ENCODE results near the gene RASAL1. TPM values are rescaled to one million over a fixed set of nuclear protein-coding genes. Genes with fewer than 3 reads are reported as not detected.

RASAL1 gene
- total and polyA plus RNA-seq, 10 donors = 0.13 to 1.7 (median 0.62) TPM; not detected in 2

DNA sequence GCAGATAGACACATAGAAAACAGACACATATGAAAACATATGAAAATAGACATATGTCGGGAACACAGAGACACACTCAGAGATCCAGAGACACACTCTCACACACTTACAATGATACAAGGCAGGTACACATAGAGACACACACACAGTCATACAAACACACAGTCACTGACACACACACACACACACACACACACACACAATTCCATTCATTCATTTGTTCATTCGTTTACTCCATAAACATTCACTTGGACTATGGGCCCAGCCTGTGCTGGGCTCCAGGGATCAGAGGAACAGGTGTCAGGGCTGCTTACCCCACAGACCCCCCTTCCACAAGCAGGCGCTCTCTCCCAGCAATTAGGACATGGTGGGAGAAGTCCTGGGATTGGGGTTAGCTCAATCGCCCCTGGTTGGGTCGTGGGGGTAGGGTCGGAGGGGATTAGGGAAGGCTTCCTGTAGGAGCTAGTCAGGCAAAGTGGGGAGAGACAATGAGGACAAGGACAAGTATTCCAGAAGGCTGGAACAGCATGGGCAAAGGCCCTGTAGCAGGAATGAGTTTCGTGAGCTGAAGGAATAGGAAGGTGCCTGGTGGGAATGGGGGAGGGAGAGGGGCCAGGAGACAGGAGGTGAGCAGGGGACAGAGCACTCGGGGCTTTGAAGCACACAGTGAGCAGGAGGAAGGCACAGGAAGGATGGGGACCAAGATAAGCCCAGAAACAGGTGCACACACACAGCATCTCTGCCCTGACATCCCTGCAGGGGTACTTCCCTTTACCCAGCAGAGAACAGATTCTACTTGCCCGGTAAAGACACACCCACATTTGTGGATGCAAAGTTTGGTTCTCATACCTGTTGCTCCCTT is 6.5 kb downstream of the RASAL1 start:
- Histone ChIP-seq H3K36me3 (no peaks in the 10 kb centered on the region), H3K27ac (no peak overlapping the region), H3K4me1 (peaks cover 0 to 19% (median 11%) of the 10 kb centered on the region in 6 donors), H3K9me3 (no peaks in the 10 kb centered on the region), H3K27me3 (replicated peaks in 1 of 7) (peaks cover 0 to 9% (median 0%) of the 10 kb centered on the region in 7 donors), H3K4me3 (no peak overlapping the region)
- intact Hi-C loops (cut with DNase I; ENCODE audit: low total_unique reads) = no loop called here
- DNase-seq = peak; percentile 51
- 53 to 64% (median 58%) methylated on average over 9 of the region's 9 CpGs for WGBS, 5 donors
- TF ChIP-seq POLR2AphosphoS5 (IDR thresholded peaks at IDR 0.05) (no peak), POLR2A (IDR thresholded peaks at IDR 0.05) (no peak)
- TF ChIP-seq, protein P1, sequence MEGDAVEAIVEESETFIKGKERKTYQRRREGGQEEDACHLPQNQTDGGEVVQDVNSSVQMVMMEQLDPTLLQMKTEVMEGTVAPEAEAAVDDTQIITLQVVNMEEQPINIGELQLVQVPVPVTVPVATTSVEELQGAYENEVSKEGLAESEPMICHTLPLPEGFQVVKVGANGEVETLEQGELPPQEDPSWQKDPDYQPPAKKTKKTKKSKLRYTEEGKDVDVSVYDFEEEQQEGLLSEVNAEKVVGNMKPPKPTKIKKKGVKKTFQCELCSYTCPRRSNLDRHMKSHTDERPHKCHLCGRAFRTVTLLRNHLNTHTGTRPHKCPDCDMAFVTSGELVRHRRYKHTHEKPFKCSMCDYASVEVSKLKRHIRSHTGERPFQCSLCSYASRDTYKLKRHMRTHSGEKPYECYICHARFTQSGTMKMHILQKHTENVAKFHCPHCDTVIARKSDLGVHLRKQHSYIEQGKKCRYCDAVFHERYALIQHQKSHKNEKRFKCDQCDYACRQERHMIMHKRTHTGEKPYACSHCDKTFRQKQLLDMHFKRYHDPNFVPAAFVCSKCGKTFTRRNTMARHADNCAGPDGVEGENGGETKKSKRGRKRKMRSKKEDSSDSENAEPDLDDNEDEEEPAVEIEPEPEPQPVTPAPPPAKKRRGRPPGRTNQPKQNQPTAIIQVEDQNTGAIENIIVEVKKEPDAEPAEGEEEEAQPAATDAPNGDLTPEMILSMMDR (IDR thresholded peaks at IDR 0.05 in 8 of 11, conservative IDR thresholded peaks at IDR 0.05 in 3 of 11) = no peak

GRCh38 chr12:113127791-113128199 is 7.8 kb downstream of the RASAL1 start:
- H3K36me3 ChIP-seq = no peaks in the 10 kb centered on the region
- no peak for TF ChIP-seq POLR2A (IDR thresholded peaks at IDR 0.05)
- TF ChIP-seq, protein P1 (IDR thresholded peaks at IDR 0.05 in 8 of 11, conservative IDR thresholded peaks at IDR 0.05 in 3 of 11) = no peak
- TF ChIP-seq POLR2AphosphoS5 (IDR thresholded peaks at IDR 0.05) = no peak
- H3K4me3 ChIP-seq = no peak overlapping the region
- DNase-seq = peak; percentile 56
- no peak overlapping the region for H3K27ac ChIP-seq
- H3K4me1 ChIP-seq = peaks cover 0 to 19% (median 11%) of the 10 kb centered on the region in 6 donors
- intact Hi-C loops (cut with DNase I; ENCODE audit: low total_unique reads) = no loop called here
- H3K9me3 ChIP-seq = peaks cover 0 to 9% (median 6%) of the 10 kb centered on the region in 8 donors
- WGBS, 5 donors = 32 to 43% (median 37%) methylated on average over 8 to 15 of the region's 15 CpGs
- H3K27me3 ChIP-seq (replicated peaks in 1 of 7) = peaks cover 0 to 8% (median 0%) of the 10 kb centered on the region in 7 donors

- peaks cover 0 to 8% (median 0%) of the 10 kb centered on the region in 7 donors for H3K27me3 ChIP-seq (replicated peaks in 1 of 7)
- no peak for TF ChIP-seq POLR2AphosphoS5 (IDR thresholded peaks at IDR 0.05)
- no peak for TF ChIP-seq POLR2A (IDR thresholded peaks at IDR 0.05)
- TF ChIP-seq, protein P1 (IDR thresholded peaks at IDR 0.05 in 8 of 11, conservative IDR thresholded peaks at IDR 0.05 in 3 of 11) = no peak
- no peak for DNase-seq
- WGBS, 5 donors = 64 to 90% (median 75%) methylated on average over 3 of the region's 3 CpGs
- no peak overlapping the region for H3K4me3 ChIP-seq
- no peaks in the 10 kb centered on the region for H3K36me3 ChIP-seq
- intact Hi-C loops (cut with DNase I; ENCODE audit: low total_unique reads) = no loop called here
- peaks cover 0 to 15% (median 9%) of the 10 kb centered on the region in 8 donors for H3K9me3 ChIP-seq
- no peaks in the 10 kb centered on the region for H3K4me1 ChIP-seq
- H3K27ac ChIP-seq = no peak overlapping the region
These were observed 14.7 kb downstream of the RASAL1 start for GRCh38 chr12:113120670-113121370.
